NCI-H345 treated with DMSO at 0.1 percent for 48 hours (cell line): Measurements from ENCODE around the gene CCL17.
"Not testable (repeated sequence)": the region's sequence is repeated elsewhere in the genome, so short reads cannot be mapped to it uniquely, and the experiment has no call there.

Experiments
- DNase-seq: peaks from one replicate; lab custom pipeline; 2025; ENCODE audit not compliant: unreplicated experiment; lab: John Stamatoyannopoulos, UW

Gene CCL17

GRCh38 chr16:57427824-57428223 lies 23.3 kb downstream of the CCL17 start:
- DNase-seq = no peak

- no peak for DNase-seq
Measured at GRCh38 chr16:57430955-57431354, 26.4 kb downstream of the CCL17 start.

- no peak for DNase-seq
Measured at GRCh38 chr16:57432505-57432904, 27.9 kb downstream of the CCL17 start.

- DNase-seq = no peak
Measured at GRCh38 chr16:57432989-57433388, 28.4 kb downstream of the CCL17 start.

- DNase-seq = no peak
Measured at GRCh38 chr16:57434003-57434402, 29.4 kb downstream of the CCL17 start.

- DNase-seq = no peak
Measured at GRCh38 chr16:57435838-57436237, 31.3 kb downstream of the CCL17 start.

- not testable (repeated sequence) for DNase-seq
Measured at GRCh38 chr16:57439947-57440346, 35.4 kb downstream of the CCL17 start.

- DNase-seq = not testable (repeated sequence)
Measured at GRCh38 chr16:57440551-57440950, 36.0 kb downstream of the CCL17 start.

GRCh38 chr16:57444711-57445110 lies 40.1 kb downstream of the CCL17 start:
- no peak for DNase-seq

- no peak for DNase-seq
Measured at GRCh38 chr16:57445510-57445909, 40.9 kb downstream of the CCL17 start.

- DNase-seq = no peak
Measured at GRCh38 chr16:57446531-57447185, 42.1 kb downstream of the CCL17 start.

GRCh38 chr16:57447186-57447962 lies 42.8 kb downstream of the CCL17 start, which contains the start of the genes CIAPIN1 and COQ9:
Gene CIAPIN1 (minus strand): TSS chr16:57447385. CDS start chr16:57440928, 6,457 bp downstream.
Gene COQ9 (plus strand): TSS chr16:57447479. CDS start chr16:57447506, 27 bp downstream.
- DNase-seq = peak; percentile 64

GRCh38 chr16:57452021-57452420 lies 47.5 kb downstream of the CCL17 start:
- no peak for DNase-seq

GRCh38 chr16:57462209-57462977 lies 57.8 kb downstream of the CCL17 start, which contains the start of gene POLR2C:
Gene POLR2C (plus strand): TSS chr16:57462679. CDS start chr16:57462725, 46 bp downstream.
- DNase-seq = peak; percentile 56

- no peak for DNase-seq
Measured at GRCh38 chr16:57462978-57463362, 58.4 kb downstream of the CCL17 start.

- no peak for DNase-seq
Measured at GRCh38 chr16:57464523-57464922, 60.0 kb downstream of the CCL17 start.
